Measurements from ENCODE around the gene CARMIL3. TPM values are rescaled to one million over a fixed set of nuclear protein-coding genes. Genes with fewer than 3 reads are reported as not detected.

The CARMIL3 gene
- total and polyA plus RNA-seq, 2 experiments from 2014 or later, result 3.7 to 11.8 TPM

- no peak for TF ChIP-seq REST (IDR thresholded peaks at IDR 0.05; ENCODE audit: unreplicated experiment)
- no peak for TF ChIP-seq ZNF114 (CRISPR knock-in tag; IDR thresholded peaks at IDR 0.05)
- no peak for TF ChIP-seq EZH2phosphoT487 (IDR thresholded peaks at IDR 0.05; ENCODE audit: unreplicated experiment)
- no peak for TF ChIP-seq POLR2AphosphoS5 (IDR thresholded peaks at IDR 0.05; ENCODE audit: low read depth)
Measured at GRCh38 chr14:24116128-24116814, 64.5 kb downstream of the CARMIL3 start (continued).

GRCh38 chr14:24117179-24117578 lies 65.4 kb downstream of the CARMIL3 start:
- Histone ChIP-seq H3K27me3 (ENCODE audit: insufficient read depth) (no peaks in the 10 kb centered on the region), H3K4me1 (ENCODE audit: insufficient read depth) (peaks cover 6% of the 10 kb centered on the region), H3K9me2 (ENCODE audit: insufficient read depth) (no peaks in the 10 kb centered on the region), H3K79me2 (replicated peaks; ENCODE audit: insufficient read depth) (peaks cover 11% of the 10 kb centered on the region), H3K4me3 (no peak overlapping the region), H3F3A (replicated peaks; ENCODE audit: low read depth) (peaks cover 6% of the 10 kb centered on the region; the same call in 1 of the 2 replicates), H2AFZ (no peak overlapping the region), H3K36me3 (ENCODE audit: insufficient read depth) (peaks cover 16% of the 10 kb centered on the region; the same call in 1 of the 2 replicates), H3K27ac (ENCODE audit: low read depth) (no peak overlapping the region), H3K4me2 (no peak overlapping the region), H4K20me1 (replicated peaks; ENCODE audit: insufficient read depth) (no peaks in the 10 kb centered on the region; the same call in none of the 2 replicates)
- H3K9me3 Mint-ChIP-seq, result peaks cover 3% of the 10 kb centered on the region; the same call in 1 of the 3 replicates
- DNase-seq (ENCODE audit: low spot score) (no peak), ATAC-seq (no peak)
- H3K36me3 Mint-ChIP-seq (ENCODE audit: low read depth), result peaks cover 42% of the 10 kb centered on the region
- H3K4me3 Mint-ChIP-seq, result no peak overlapping the region
- no peak overlapping the region for H3K27ac Mint-ChIP-seq
- peaks cover 21% of the 10 kb centered on the region for H3K27me3 Mint-ChIP-seq (ENCODE audit: insufficient read depth, low read depth, poor library complexity)
- H3K4me1 Mint-ChIP-seq, result peaks cover 16% of the 10 kb centered on the region
- no peak for TF ChIP-seq ZNF114 (CRISPR knock-in tag; IDR thresholded peaks at IDR 0.05)
- TF ChIP-seq ETS1 (IDR thresholded peaks at IDR 0.05), result no peak
- TF ChIP-seq CREB1 (CRISPR knock-in tag; IDR thresholded peaks at IDR 0.05; ENCODE audit: low read depth), result no peak
- TF ChIP-seq NANOG (IDR thresholded peaks at IDR 0.05; ENCODE audit: borderline replicate concordance), result no peak
- no peak for TF ChIP-seq POLR2AphosphoS5 (IDR thresholded peaks at IDR 0.05; ENCODE audit: low read depth)
- TF ChIP-seq STAT1 (IDR thresholded peaks at IDR 0.05; ENCODE audit: unreplicated experiment), result no peak
- no peak for TF ChIP-seq JUNB (IDR thresholded peaks at IDR 0.05; ENCODE audit: unreplicated experiment)
- TF ChIP-seq EZH2phosphoT487 (IDR thresholded peaks at IDR 0.05; ENCODE audit: unreplicated experiment), result no peak
- TF ChIP-seq ZNF462 (CRISPR knock-in tag; IDR thresholded peaks at IDR 0.05), result no peak
- no peak for TF ChIP-seq CTCF (conservative IDR thresholded peaks at IDR 0.05; ENCODE audit: low read depth in 2 of 2)
